Lung (tissue), 12 donors: ENCODE results near the gene CPO. TPM values are rescaled to one million over a fixed set of nuclear protein-coding genes. Genes with fewer than 3 reads are reported as not detected.

Experiments
- ATAC-seq: fragments of 200-7000 bp; cut with Tn5 transposase; one replicate; pipeline ENCODE4 v1.9.1; 2020; ENCODE audit warnings: moderate number of reproducible peaks; ENCODE audit not compliant: insufficient read depth, low FRiP score
- DNase-seq, 3 donors: peaks; one replicate each; pipeline ENCODE4 v3.0.0-alpha.2; 2013 to 2017
- H3K27ac ChIP-seq, 2 donors: one replicate each; pipeline ENCODE4 v1.5.1; 2013; ENCODE audit warnings: mild to moderate bottlenecking in 2 of 2, moderate library complexity in 2 of 2, control low read depth in 1 of 2, inconsistent platforms in 1 of 2, low read depth in 1 of 2, low read length in 1 of 2
- H3K27me3 ChIP-seq, 3 donors: one replicate each; pipeline ENCODE4 v1.5.1; 2013; ENCODE audit warnings: low read length in 2 of 3; ENCODE audit not compliant: control insufficient read depth in 3 of 3, insufficient read depth in 3 of 3
- H3K36me3 ChIP-seq, 4 donors: one replicate each; pipeline ENCODE4 v1.5.1; 2013; ENCODE audit warnings: low read length in 4 of 4, mild to moderate bottlenecking in 1 of 4, moderate library complexity in 1 of 4; ENCODE audit not compliant: control insufficient read depth in 4 of 4, insufficient read depth in 4 of 4
- H3K4me1 ChIP-seq, 5 donors: one replicate each; pipeline ENCODE4 v1.5.1; 2013; ENCODE audit warnings: low read length in 5 of 5, mild to moderate bottlenecking in 2 of 5, moderate library complexity in 1 of 5; ENCODE audit not compliant: control insufficient read depth in 5 of 5, insufficient read depth in 5 of 5
- H3K4me3 ChIP-seq: one replicate; pipeline ENCODE4 v1.5.1; 2013; ENCODE audit warnings: mild to moderate bottlenecking, control low read depth, moderate library complexity
- H3K9ac ChIP-seq, 2 donors: one replicate each; pipeline ENCODE4 v1.5.1; 2013; ENCODE audit warnings: low read length in 2 of 2, control low read depth in 1 of 2; ENCODE audit not compliant: insufficient read depth in 1 of 2
- H3K9me3 ChIP-seq, 4 donors: one replicate each; pipeline ENCODE4 v1.5.1; 2013; ENCODE audit warnings: low read length in 3 of 4, mild to moderate bottlenecking in 1 of 4, moderate library complexity in 1 of 4; ENCODE audit not compliant: control insufficient read depth in 4 of 4, insufficient read depth in 3 of 4
- CTCF ChIP-seq: IDR thresholded peaks from 2 replicates; pipeline ENCODE4 v1.5.1; 2012; ENCODE audit warnings: mild to moderate bottlenecking; ENCODE audit errors: control extremely low read depth, extremely low read depth
- WGBS, 2 donors: extraction: QIAGEN DNeasy Blood & Tissue Kit; methylation state at CpG; one replicate each; pipeline ENCODE4 v1.1.7; 2013; 5-methylcytosine and 5-hydroxymethylcytosine counted together
- polyA plus RNA-seq, 2 donors: library from polyadenylated mRNA; stranded (reverse); fragments of 200-250 nt; gene quantifications; one replicate each; pipeline ENCODE4 v1.2.1, GENCODE V29; 2013
- total RNA-seq, 2 donors: library from RNA; depleted of rRNA in 1 of 2; stranded (reverse); fragments of >200 nt in 1 of 2; gene quantifications; one replicate each; pipeline ENCODE4 v1.2.1, GENCODE V29; 2014 to 2021
- donor health status: control.
- donor health status: control.
- donor health status: Bipolar disorder and iron deficiency.
- donor health status: healthy.
- donor health status: DM: yes; HTN: yes; CAD: no.

CPO gene
- total and polyA plus RNA-seq, 4 donors: 0.07 to 0.20 (median 0.14) TPM; not detected in 1

- Histone ChIP-seq H3K4me3 (no peak overlapping the region), H3K9ac (no peak overlapping the region), H3K36me3 (no peaks in the 10 kb centered on the region), H3K27ac (no peak overlapping the region), H3K27me3 (no peaks in the 10 kb centered on the region), H3K9me3 (no peaks in the 10 kb centered on the region), H3K4me1 (no peaks in the 10 kb centered on the region)
- WGBS, 2 donors: 63 to 70% methylated on average over 2 of the region's 2 CpGs
- DNase-seq (no peak), ATAC-seq (no peak)
- no peak for TF ChIP-seq CTCF
Observed at GRCh38 chr2:206974551-206974950, 35.2 kb downstream of the CPO start.

GRCh38 chr2:206978746-206979145 is 39.4 kb downstream of the CPO start:
- Histone ChIP-seq H3K27ac (no peak overlapping the region), H3K36me3 (no peaks in the 10 kb centered on the region), H3K4me1 (peaks cover 0 to 8% (median 2%) of the 10 kb centered on the region in 5 donors), H3K4me3 (no peak overlapping the region), H3K27me3 (no peaks in the 10 kb centered on the region), H3K9me3 (no peaks in the 10 kb centered on the region), H3K9ac (no peak overlapping the region)
- no peak for TF ChIP-seq CTCF
- DNase-seq (no peak), ATAC-seq (no peak)
- WGBS, 2 donors: 92 to 97% methylated on average over 5 of the region's 5 CpGs

GRCh38 chr2:206979365-206979764 is 40.0 kb downstream of the CPO start:
- TF ChIP-seq CTCF: no peak
- 81 to 91% methylated on average over 3 of the region's 3 CpGs for WGBS, 2 donors
- no peaks in the 10 kb centered on the region for H3K36me3 ChIP-seq

GRCh38 chr2:206979922-206980321 is 40.6 kb downstream of the CPO start:
- Histone ChIP-seq H3K36me3 (no peaks in the 10 kb centered on the region), H3K4me3 (no peak overlapping the region), H3K4me1 (peaks cover 0 to 8% (median 2%) of the 10 kb centered on the region in 5 donors), H3K9ac (no peak overlapping the region), H3K27ac (no peak overlapping the region), H3K27me3 (no peaks in the 10 kb centered on the region), H3K9me3 (no peaks in the 10 kb centered on the region)
- no peak for ATAC-seq
- DNase-seq: no peak
- TF ChIP-seq CTCF: no peak
- WGBS, 2 donors: 58 to 79% methylated on average over 2 of the region's 2 CpGs

More at GRCh38 chr2:206979365-206979764, 40.0 kb downstream of the CPO start:
- H3K9me3 ChIP-seq: no peaks in the 10 kb centered on the region
- no peak for DNase-seq
- no peak overlapping the region for H3K27ac ChIP-seq
- H3K9ac ChIP-seq: no peak overlapping the region
- no peak overlapping the region for H3K4me3 ChIP-seq
- no peaks in the 10 kb centered on the region for H3K27me3 ChIP-seq
- no peak for ATAC-seq
- peaks cover 0 to 8% (median 2%) of the 10 kb centered on the region in 5 donors for H3K4me1 ChIP-seq
